Measurements from ENCODE around the gene COL17A1.

COL17A1 gene

DNA sequence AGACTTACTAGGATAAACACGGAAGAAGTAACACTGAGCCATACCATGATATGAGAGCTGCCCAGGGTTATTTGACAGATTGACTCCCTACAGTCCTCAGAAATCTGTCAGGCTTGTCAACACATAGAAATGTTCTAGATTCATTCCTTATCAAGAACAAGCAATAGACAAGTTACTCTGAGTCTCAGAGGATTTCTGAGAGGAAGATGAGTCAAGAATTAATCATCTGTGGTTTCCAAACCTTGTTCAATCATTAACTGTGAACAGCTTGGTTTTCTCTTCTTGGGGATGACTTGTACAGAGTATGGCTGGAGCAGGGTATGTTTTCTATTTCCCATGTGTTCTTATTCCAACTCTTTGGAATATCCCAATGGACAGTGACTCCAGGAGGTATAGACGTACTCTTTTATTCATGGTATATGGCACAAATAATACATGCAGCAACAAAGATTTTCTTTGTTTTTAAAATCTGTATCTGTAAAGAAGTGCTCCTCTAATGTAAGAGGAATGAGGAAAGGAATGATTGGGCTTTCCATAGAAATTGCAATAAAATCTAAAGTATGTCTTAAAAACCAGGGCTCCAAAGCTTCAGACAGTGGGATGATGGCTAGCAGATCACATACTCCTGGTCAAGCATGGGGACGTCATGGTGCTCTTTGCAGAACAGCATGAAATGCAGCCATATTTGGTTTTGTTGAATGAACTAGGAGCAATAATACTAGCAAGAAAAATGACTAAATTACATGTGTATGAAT, 24.4 kb upstream of the COL17A1 start:
- no peaks in the 10 kb centered on the region for H3K36me3 ChIP-seq (ENCODE audit: control insufficient read depth in 4 of 4, insufficient read depth in 4 of 4, low read length in 3 of 4)
- no peaks in the 10 kb centered on the region for H3K9me3 ChIP-seq (ENCODE audit: control extremely low read depth in 1 of 5, control insufficient read depth in 4 of 5, insufficient read depth in 2 of 5, low read depth in 1 of 5, low read length in 4 of 5)
- H3K4me3 ChIP-seq (ENCODE audit: control insufficient read depth in 1 of 7, extremely low read depth in 1 of 7, insufficient read depth in 4 of 7, low read depth in 2 of 7, low read length in 6 of 7) = no peak overlapping the region
- WGBS (ENCODE audit: insufficient coverage) = 100% methylated on average over 2 of the region's 3 CpGs
- POLR2A ChIA-PET = no interaction called here
- H3K27me3 ChIP-seq (replicated peaks in 2 of 5; ENCODE audit: control insufficient read depth in 4 of 5, insufficient read depth in 5 of 5, low read length in 4 of 5) = no peaks in the 10 kb centered on the region
- no peak overlapping the region for H3K27ac ChIP-seq (ENCODE audit: insufficient read depth in 1 of 2, low read depth in 1 of 2, low read length in 2 of 2, poor library complexity in 1 of 2, severe bottlenecking in 2 of 2)
- H3K4me1 ChIP-seq (ENCODE audit: control extremely low read depth in 1 of 4, control insufficient read depth in 4 of 4, insufficient read depth in 4 of 4, low read length in 3 of 4) = peaks cover 0 to 11% (median 2%) of the 10 kb centered on the region in 4 experiments
- DNase-seq = no peak
- CTCF ChIA-PET = interaction anchor here (1.2 to 1.6 kb wide), 2 partner anchors 28 to 36 kb away, joined by 3 to 5 read pairs; no protein-coding TSS in a partner anchor

DNA sequence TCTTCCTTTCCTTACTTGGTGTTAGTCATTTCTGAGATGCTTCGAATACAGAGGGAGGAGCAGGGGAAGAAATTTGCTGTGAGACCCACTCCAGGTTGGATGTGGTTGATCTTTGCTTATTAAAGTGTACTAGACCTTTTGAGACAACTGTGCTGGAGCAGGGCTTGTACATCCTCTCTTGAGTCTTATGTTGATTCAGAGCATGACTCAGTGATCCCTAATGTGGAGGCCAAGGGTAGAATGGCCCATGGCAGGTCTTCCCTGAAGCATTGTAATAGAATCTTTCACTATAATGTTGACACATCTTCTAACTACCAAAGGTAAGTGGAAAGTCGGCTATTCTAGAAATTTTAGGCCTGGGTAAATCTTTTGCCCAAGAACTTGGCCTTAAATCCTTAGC, 19.2 kb upstream of the COL17A1 start:
- no peak for DNase-seq
- POLR2A ChIA-PET = no interaction called here
- H3K4me1 ChIP-seq (ENCODE audit: control extremely low read depth in 1 of 4, control insufficient read depth in 4 of 4, insufficient read depth in 4 of 4, low read length in 3 of 4) = no peaks in the 10 kb centered on the region
- H3K4me3 ChIP-seq (ENCODE audit: control insufficient read depth in 1 of 7, extremely low read depth in 1 of 7, insufficient read depth in 4 of 7, low read depth in 2 of 7, low read length in 6 of 7) = no peak overlapping the region
- CTCF ChIA-PET = interaction anchor here (1.2 kb wide), 1 partner anchor 18 kb away, joined by 3 read pairs; no protein-coding TSS in a partner anchor
- H3K27me3 ChIP-seq (replicated peaks in 2 of 5; ENCODE audit: control insufficient read depth in 4 of 5, insufficient read depth in 5 of 5, low read length in 4 of 5) = no peaks in the 10 kb centered on the region
- WGBS (ENCODE audit: insufficient coverage) = 100% methylated on average over 1 of the region's 2 CpGs
- no peaks in the 10 kb centered on the region for H3K36me3 ChIP-seq (ENCODE audit: control insufficient read depth in 4 of 4, insufficient read depth in 4 of 4, low read length in 3 of 4)
- H3K27ac ChIP-seq (ENCODE audit: insufficient read depth in 1 of 2, low read depth in 1 of 2, low read length in 2 of 2, poor library complexity in 1 of 2, severe bottlenecking in 2 of 2) = no peak overlapping the region
- H3K9me3 ChIP-seq (ENCODE audit: control extremely low read depth in 1 of 5, control insufficient read depth in 4 of 5, insufficient read depth in 2 of 5, low read depth in 1 of 5, low read length in 4 of 5) = no peaks in the 10 kb centered on the region

DNA sequence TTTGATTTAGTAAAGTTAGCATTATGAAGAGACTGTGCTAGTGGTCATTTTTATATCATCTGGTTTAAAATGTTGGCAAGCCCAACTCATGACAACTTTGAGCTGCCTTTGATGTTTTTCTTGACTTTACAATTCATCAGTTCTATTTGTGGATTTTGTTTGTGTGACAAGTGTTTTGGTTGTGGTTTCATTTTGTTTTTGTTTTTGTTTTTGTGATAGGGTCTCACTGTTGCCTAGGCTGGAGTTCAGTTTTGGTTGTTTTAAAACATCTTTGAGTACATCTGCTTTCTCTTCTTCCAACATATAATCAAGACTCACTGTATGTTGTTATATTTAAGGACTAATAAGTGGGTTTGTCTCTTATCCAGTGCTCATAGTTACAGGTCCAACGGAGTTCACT, 18.7 kb upstream of the COL17A1 start:
- ChIA-PET CTCF (interaction anchor here (1.2 kb wide), 1 partner anchor 18 kb away, joined by 3 read pairs; no protein-coding TSS in a partner anchor), POLR2A (no interaction called here)
- Histone ChIP-seq H3K27ac (ENCODE audit: insufficient read depth in 1 of 2, low read depth in 1 of 2, low read length in 2 of 2, poor library complexity in 1 of 2, severe bottlenecking in 2 of 2) (no peak overlapping the region), H3K4me3 (ENCODE audit: control insufficient read depth in 1 of 7, extremely low read depth in 1 of 7, insufficient read depth in 4 of 7, low read depth in 2 of 7, low read length in 6 of 7) (no peak overlapping the region), H3K27me3 (replicated peaks in 2 of 5; ENCODE audit: control insufficient read depth in 4 of 5, insufficient read depth in 5 of 5, low read length in 4 of 5) (no peaks in the 10 kb centered on the region), H3K4me1 (ENCODE audit: control extremely low read depth in 1 of 4, control insufficient read depth in 4 of 4, insufficient read depth in 4 of 4, low read length in 3 of 4) (no peaks in the 10 kb centered on the region), H3K36me3 (ENCODE audit: control insufficient read depth in 4 of 4, insufficient read depth in 4 of 4, low read length in 3 of 4) (no peaks in the 10 kb centered on the region), H3K9me3 (ENCODE audit: control extremely low read depth in 1 of 5, control insufficient read depth in 4 of 5, insufficient read depth in 2 of 5, low read depth in 1 of 5, low read length in 4 of 5) (no peaks in the 10 kb centered on the region)
- no CpG with 5 or more reads among the region's 1 CpG for WGBS (ENCODE audit: insufficient coverage)
- no peak for DNase-seq

DNA sequence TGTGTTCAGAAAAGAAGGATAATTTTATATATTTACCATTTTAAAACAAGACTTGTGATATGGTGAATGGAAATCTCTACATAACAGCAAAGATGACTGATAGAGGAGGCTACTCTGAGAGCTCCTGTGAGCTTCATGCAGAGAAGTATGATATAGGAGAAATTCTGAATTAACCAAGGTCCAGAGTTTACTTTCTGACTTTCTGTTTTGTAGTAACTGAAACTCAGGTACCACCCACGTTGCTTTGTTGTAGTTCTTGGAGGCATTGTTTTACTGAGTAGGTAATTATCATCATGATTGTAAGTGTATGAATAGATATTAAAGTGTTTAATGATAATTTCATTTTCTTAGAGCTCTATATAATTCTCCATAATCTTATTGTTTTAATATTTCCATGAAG, 18.3 kb upstream of the COL17A1 start:
- H3K4me1 ChIP-seq (ENCODE audit: control extremely low read depth in 1 of 4, control insufficient read depth in 4 of 4, insufficient read depth in 4 of 4, low read length in 3 of 4) = no peaks in the 10 kb centered on the region
- no peak overlapping the region for H3K4me3 ChIP-seq (ENCODE audit: control insufficient read depth in 1 of 7, extremely low read depth in 1 of 7, insufficient read depth in 4 of 7, low read depth in 2 of 7, low read length in 6 of 7)
- no CpG with 5 or more reads among the region's 1 CpG for WGBS (ENCODE audit: insufficient coverage)
- DNase-seq = no peak
- H3K27ac ChIP-seq (ENCODE audit: insufficient read depth in 1 of 2, low read depth in 1 of 2, low read length in 2 of 2, poor library complexity in 1 of 2, severe bottlenecking in 2 of 2) = no peak overlapping the region
- ChIA-PET CTCF (interaction anchor here (1.1 to 1.2 kb wide), 2 partner anchors 17 to 19 kb away, joined by 3 to 5 read pairs; no protein-coding TSS in a partner anchor), POLR2A (no interaction called here)
- no peaks in the 10 kb centered on the region for H3K9me3 ChIP-seq (ENCODE audit: control extremely low read depth in 1 of 5, control insufficient read depth in 4 of 5, insufficient read depth in 2 of 5, low read depth in 1 of 5, low read length in 4 of 5)
- no peaks in the 10 kb centered on the region for H3K27me3 ChIP-seq (replicated peaks in 2 of 5; ENCODE audit: control insufficient read depth in 4 of 5, insufficient read depth in 5 of 5, low read length in 4 of 5)
- H3K36me3 ChIP-seq (ENCODE audit: control insufficient read depth in 4 of 4, insufficient read depth in 4 of 4, low read length in 3 of 4) = no peaks in the 10 kb centered on the region

DNA sequence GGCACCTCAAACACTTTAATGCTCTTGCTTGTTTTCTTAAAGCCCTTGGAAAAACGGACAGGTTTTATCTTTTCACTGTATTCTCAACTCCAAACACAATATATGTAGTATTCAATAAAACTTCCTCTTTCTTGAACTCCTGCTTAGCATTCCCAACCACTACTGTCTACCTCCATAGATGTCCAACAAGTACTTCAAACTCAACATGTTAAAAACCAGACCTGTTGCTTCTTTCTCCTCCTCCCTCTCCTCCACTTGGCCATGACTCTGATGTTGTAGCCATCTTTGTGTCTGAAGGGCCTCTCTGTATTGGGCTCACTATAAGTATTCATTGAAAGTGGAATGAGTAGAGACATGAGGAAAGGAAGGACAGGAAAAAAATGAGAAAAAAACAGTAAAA, 16.2 kb upstream of the COL17A1 start:
- no peak for DNase-seq
- Histone ChIP-seq H3K36me3 (ENCODE audit: control insufficient read depth in 4 of 4, insufficient read depth in 4 of 4, low read length in 3 of 4) (no peaks in the 10 kb centered on the region), H3K4me1 (ENCODE audit: control extremely low read depth in 1 of 4, control insufficient read depth in 4 of 4, insufficient read depth in 4 of 4, low read length in 3 of 4) (no peaks in the 10 kb centered on the region), H3K27ac (ENCODE audit: insufficient read depth in 1 of 2, low read depth in 1 of 2, low read length in 2 of 2, poor library complexity in 1 of 2, severe bottlenecking in 2 of 2) (no peak overlapping the region), H3K4me3 (ENCODE audit: control insufficient read depth in 1 of 7, extremely low read depth in 1 of 7, insufficient read depth in 4 of 7, low read depth in 2 of 7, low read length in 6 of 7) (no peak overlapping the region), H3K27me3 (replicated peaks in 2 of 5; ENCODE audit: control insufficient read depth in 4 of 5, insufficient read depth in 5 of 5, low read length in 4 of 5) (no peaks in the 10 kb centered on the region), H3K9me3 (ENCODE audit: control extremely low read depth in 1 of 5, control insufficient read depth in 4 of 5, insufficient read depth in 2 of 5, low read depth in 1 of 5, low read length in 4 of 5) (peaks cover 0 to 5% (median 0%) of the 10 kb centered on the region in 5 experiments)
- ChIA-PET POLR2A (no interaction called here), CTCF (no interaction called here)
- 100% methylated on average over 1 of the region's 1 CpG for WGBS (ENCODE audit: insufficient coverage)

DNA sequence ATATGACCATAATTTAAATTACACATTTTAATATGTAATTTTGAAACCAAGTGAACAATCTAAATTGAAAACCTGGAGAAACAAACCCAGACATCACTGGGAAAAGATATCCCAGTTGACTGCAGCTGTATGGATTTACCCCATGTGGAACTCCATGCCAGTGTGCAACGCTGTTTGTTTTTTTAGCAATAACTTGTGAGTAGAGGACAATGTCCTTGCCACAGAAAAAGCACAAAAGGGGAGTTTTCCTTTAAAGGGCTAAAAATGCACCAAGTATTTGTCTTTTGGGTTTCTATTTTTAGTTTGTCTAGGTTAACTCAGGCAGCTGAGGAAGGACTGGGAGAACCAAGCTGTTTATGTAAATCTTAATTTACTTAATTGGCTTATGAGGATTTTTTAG, 15.1 kb upstream of the COL17A1 start:
- ChIA-PET CTCF (interaction anchor here (1.4 kb wide), 1 partner anchor 105 kb away, joined by 4 read pairs; no protein-coding TSS in a partner anchor), POLR2A (interaction anchor here (0.5 to 1.0 kb wide), 2 partner anchors 17 to 126 kb away, joined by 3 read pairs; no protein-coding TSS in a partner anchor)
- Histone ChIP-seq H3K4me1 (ENCODE audit: control extremely low read depth in 1 of 4, control insufficient read depth in 4 of 4, insufficient read depth in 4 of 4, low read length in 3 of 4) (no peaks in the 10 kb centered on the region), H3K4me3 (ENCODE audit: control insufficient read depth in 1 of 7, extremely low read depth in 1 of 7, insufficient read depth in 4 of 7, low read depth in 2 of 7, low read length in 6 of 7) (no peak overlapping the region), H3K27me3 (replicated peaks in 2 of 5; ENCODE audit: control insufficient read depth in 4 of 5, insufficient read depth in 5 of 5, low read length in 4 of 5) (no peaks in the 10 kb centered on the region), H3K9me3 (ENCODE audit: control extremely low read depth in 1 of 5, control insufficient read depth in 4 of 5, insufficient read depth in 2 of 5, low read depth in 1 of 5, low read length in 4 of 5) (peaks cover 0 to 8% (median 3%) of the 10 kb centered on the region in 5 experiments), H3K36me3 (ENCODE audit: control insufficient read depth in 4 of 4, insufficient read depth in 4 of 4, low read length in 3 of 4) (no peaks in the 10 kb centered on the region), H3K27ac (ENCODE audit: insufficient read depth in 1 of 2, low read depth in 1 of 2, low read length in 2 of 2, poor library complexity in 1 of 2, severe bottlenecking in 2 of 2) (no peak overlapping the region)
- no CpG with 5 or more reads among the region's 1 CpG for WGBS (ENCODE audit: insufficient coverage)
- no peak for DNase-seq

DNA sequence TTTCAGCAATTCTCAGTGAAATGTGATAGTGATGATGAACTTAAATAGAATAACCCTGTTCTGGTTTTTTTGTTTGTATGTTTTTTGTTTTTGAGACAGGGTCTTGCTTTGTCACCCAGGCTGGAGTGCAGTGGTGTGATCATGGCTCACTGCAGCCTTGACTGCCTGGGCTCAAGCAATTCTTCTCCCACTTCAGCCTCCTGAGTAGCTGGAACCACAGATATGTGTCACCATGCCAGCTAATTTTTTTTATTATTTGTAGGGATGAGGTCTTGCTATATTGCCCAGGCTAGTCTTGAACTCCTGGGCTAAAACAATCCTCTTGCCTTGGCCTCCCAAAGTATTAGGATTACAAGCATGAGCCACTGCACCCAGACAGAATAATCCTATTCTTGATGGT, 14.3 kb upstream of the COL17A1 start:
- no peak for DNase-seq
- H3K4me1 ChIP-seq (ENCODE audit: control extremely low read depth in 1 of 4, control insufficient read depth in 4 of 4, insufficient read depth in 4 of 4, low read length in 3 of 4) = no peaks in the 10 kb centered on the region
- peaks cover 0 to 8% (median 3%) of the 10 kb centered on the region in 5 experiments for H3K9me3 ChIP-seq (ENCODE audit: control extremely low read depth in 1 of 5, control insufficient read depth in 4 of 5, insufficient read depth in 2 of 5, low read depth in 1 of 5, low read length in 4 of 5)
- ChIA-PET CTCF (interaction anchor here (0.8 to 1.4 kb wide), 3 partner anchors 27 to 106 kb away, joined by 3 to 4 read pairs (median 4); no protein-coding TSS in a partner anchor), POLR2A (interaction anchor here (1.2 kb wide), 1 partner anchor 22 kb away, joined by 3 read pairs; the partner anchor contains the start of gene SFR1)
- H3K27me3 ChIP-seq (replicated peaks in 2 of 5; ENCODE audit: control insufficient read depth in 4 of 5, insufficient read depth in 5 of 5, low read length in 4 of 5) = no peaks in the 10 kb centered on the region
- no peak overlapping the region for H3K4me3 ChIP-seq (ENCODE audit: control insufficient read depth in 1 of 7, extremely low read depth in 1 of 7, insufficient read depth in 4 of 7, low read depth in 2 of 7, low read length in 6 of 7)
- no peak overlapping the region for H3K27ac ChIP-seq (ENCODE audit: insufficient read depth in 1 of 2, low read depth in 1 of 2, low read length in 2 of 2, poor library complexity in 1 of 2, severe bottlenecking in 2 of 2)
- H3K36me3 ChIP-seq (ENCODE audit: control insufficient read depth in 4 of 4, insufficient read depth in 4 of 4, low read length in 3 of 4) = no peaks in the 10 kb centered on the region

Data from common myeloid progenitor, CD34-positive (primary cell).